Fibroblast of pulmonary artery (primary cell): ENCODE results near the gene ANTXRL.
"Not testable (repeated sequence)": the region's sequence is repeated elsewhere in the genome, so short reads cannot be mapped to it uniquely, and the experiment has no call there.

Source experiments
- DNase-seq: peaks from one replicate; pipeline ENCODE4 v3.0.0-alpha.2; 2010; ENCODE audit warnings: low read depth
- H3K4me3 ChIP-seq: replicated peaks from 2 replicates; pipeline ENCODE4 v1.5.1; 2011; ENCODE audit warnings: low read depth, mild to moderate bottlenecking, control low read depth, low read length, moderate library complexity
- CTCF ChIP-seq: IDR thresholded peaks from 2 replicates; pipeline ENCODE4 v1.5.1; 2011; ENCODE audit warnings: mild to moderate bottlenecking, control low read depth, low read length, inconsistent platforms; ENCODE audit errors: missing control alignments

ANTXRL gene

GRCh38 chr10:46296641-46297141 is 9.9 kb downstream of the ANTXRL start:
- TF ChIP-seq CTCF: no peak
- H3K4me3 ChIP-seq: no peak overlapping the region
- no peak for DNase-seq

DNA sequence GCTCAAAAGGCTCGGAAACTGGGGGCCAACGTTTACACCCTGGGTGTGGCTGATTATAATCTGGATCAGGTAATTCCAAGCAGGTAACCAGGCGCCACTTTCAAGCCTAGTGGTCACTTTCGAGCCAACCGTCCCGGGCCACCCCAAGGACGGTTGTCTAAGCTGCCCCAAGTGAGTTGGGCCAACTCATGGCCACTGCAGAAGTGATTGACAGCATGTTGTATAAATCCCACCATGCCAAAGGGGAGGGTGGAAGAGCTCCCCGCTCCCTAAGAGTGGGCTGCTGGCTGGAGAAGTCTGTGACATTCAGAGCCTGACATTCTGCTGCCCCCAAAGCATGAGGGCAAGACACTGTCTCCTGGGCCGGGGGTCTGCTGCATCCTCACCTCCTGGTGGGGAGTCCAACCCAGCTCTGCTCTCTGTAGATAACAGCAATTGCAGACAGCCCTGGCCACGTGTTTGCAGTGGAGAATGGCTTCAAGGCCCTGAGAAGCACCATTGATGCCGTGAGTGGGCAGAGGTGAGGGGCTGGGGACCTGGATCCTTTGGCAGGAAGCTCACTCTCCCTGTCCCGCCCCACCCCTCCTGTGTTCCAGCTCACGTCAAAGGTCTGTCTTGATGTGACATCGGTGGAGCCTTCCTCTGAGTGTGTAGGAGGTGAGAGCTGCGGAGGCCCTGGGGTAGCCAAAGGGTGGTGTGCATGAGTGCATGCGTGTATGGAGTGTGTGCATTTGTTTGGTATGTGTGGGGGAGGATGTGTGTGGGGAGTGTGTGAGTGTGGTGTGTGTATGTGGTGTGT is 10.8 kb downstream of the ANTXRL start:
- H3K4me3 ChIP-seq: no peak overlapping the region
- no peak for DNase-seq
- TF ChIP-seq CTCF: no peak

DNA sequence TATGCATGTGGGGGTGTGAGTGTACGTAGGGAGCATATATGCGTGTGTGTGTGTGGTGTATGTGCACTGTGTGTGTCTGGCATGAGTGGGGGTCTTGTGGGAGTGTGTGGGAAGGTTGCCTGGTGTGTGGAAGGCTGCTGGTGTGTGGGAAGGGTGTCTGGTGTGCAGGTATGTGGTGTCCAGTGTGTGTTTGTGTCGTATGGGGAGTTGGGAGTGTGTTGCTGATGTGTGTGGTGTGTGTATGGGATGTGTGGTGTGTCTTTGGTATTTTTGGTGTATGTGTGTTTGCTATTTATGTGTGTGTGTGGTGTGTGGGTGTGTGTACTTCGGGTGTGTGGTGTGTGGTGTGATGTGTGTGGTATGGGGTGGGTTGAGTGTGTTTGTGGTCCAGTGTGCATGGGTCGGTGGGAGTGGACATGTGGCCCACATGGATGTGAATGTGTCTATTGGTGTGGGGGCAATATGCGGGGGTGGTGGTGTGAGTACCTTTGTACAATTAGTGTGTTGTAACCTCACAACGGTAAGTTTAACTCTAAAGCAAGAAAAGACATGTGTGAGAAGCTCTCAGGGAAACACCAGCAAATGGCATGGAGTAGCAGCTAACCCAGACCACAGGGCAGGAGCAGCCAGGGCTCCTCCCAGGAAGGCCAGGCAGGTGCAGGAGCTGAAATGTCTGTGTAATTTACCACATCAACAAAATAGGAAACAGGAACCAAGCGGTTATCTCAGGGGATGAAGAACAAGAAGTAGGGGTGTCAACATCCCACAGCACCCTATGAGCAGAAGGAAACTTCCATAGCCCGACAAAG is 11.9 kb downstream of the ANTXRL start:
- TF ChIP-seq CTCF: no peak
- no peak overlapping the region for H3K4me3 ChIP-seq
- DNase-seq: no peak

GRCh38 chr10:46299286-46299535 is 12.4 kb downstream of the ANTXRL start:
- no peak for TF ChIP-seq CTCF
- DNase-seq: no peak
- no peak overlapping the region for H3K4me3 ChIP-seq

GRCh38 chr10:46299536-46300369 is 13.0 kb downstream of the ANTXRL start:
- DNase-seq: no peak
- no peak overlapping the region for H3K4me3 ChIP-seq
- TF ChIP-seq CTCF: no peak

DNA sequence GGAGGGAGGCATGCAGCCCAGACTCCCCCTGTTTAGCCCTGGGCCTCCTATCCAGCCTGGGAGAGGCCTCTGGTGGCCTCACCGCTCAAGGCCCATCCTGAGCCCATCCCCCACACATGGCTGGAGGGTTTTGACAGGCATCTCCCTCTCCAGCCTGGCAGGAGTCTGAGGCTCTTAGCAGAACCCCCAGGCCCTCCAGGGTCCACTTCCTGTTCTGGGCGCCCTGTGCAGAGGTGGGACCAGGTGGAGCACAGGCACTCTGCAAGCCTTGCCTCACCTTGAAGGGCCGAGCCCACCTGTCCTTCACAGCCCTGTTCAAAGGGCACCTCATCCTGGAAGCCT is 13.5 kb downstream of the ANTXRL start:
- H3K4me3 ChIP-seq, DNase-seq: not testable (repeated sequence)

DNA sequence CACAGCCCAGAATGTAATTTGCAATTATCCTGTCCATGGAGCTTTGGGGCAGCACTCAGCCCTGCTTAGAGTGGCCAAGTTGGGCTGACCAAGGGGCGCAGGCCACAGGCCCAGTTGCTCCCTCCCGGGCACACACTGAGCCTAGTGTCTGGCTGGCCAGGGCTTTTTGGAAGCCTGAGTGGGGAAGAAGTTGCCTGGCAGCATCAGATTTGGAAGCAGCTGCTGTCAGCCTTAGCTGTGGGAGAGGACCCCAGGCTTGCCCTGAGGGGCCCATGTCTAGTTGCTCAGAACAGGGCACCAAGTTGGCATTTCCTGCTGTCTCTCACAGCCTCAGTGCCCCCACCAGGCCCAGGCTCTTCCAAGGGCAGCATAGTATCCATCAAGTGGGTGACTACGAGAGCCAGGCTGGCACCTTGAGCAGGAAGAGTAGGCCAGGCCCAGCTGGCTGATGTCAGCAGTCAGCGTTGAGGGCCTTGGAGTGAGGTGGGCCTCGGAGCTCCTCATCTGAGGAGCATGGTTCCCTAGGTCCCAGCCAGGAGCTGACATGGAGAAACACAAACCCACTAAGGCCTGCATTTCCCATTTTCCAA is 14.4 kb downstream of the ANTXRL start:
- H3K4me3 ChIP-seq: no peak overlapping the region
- DNase-seq: no peak
- TF ChIP-seq CTCF: no peak
